Testis (tissue), 3 donors: ENCODE data around the gene SYCE1. TPM values are rescaled to one million over a fixed set of nuclear protein-coding genes. Genes with fewer than 3 reads are reported as not detected.
"Not testable (repeated sequence)": the region's sequence is repeated elsewhere in the genome, so short reads cannot be mapped to it uniquely, and the experiment has no call there.

Experiments used
- DNase-seq: peaks from one replicate; pipeline ENCODE4 v3.0.0-alpha.2; 2019
- H3K27ac ChIP-seq, 2 donors: fragments of 200-600 bp; sonication (generic); one replicate each; pipeline ENCODE4 v1.5.1; 2019
- H3K27me3 ChIP-seq: fragments of 200-600 bp; sonication (generic); one replicate; pipeline ENCODE4 v1.5.1; 2019
- H3K36me3 ChIP-seq: fragments of 200-600 bp; sonication (generic); one replicate; pipeline ENCODE4 v1.5.1; 2017; ENCODE audit warnings: low read depth; ENCODE audit errors: missing control alignments
- H3K4me1 ChIP-seq: fragments of 200-600 bp; sonication (generic); one replicate; pipeline ENCODE4 v1.5.1; 2019
- H3K4me3 ChIP-seq, 2 donors: fragments of 200-600 bp; sonication (generic); one replicate each; pipeline ENCODE4 v1.5.1; 2017 to 2019
- H3K9me3 ChIP-seq: fragments of 200-600 bp; sonication (generic); one replicate; pipeline ENCODE4 v1.5.1; 2017
- POLR2A ChIP-seq: fragments of 450-650 bp; IDR thresholded peaks from one replicate; pipeline ENCODE4 v1.6.1; 2017; ENCODE audit warnings: antibody characterized with exemption, mild to moderate bottlenecking, moderate library complexity
- WGBS, 2 donors: methylation state at CpG; one replicate each; pipeline ENCODE4 v1.1.5; 2018; 5-methylcytosine and 5-hydroxymethylcytosine counted together
- intact Hi-C: fragments of 100-400 bp; cut with DNase I; formaldehyde crosslinking; loops from one replicate; pipeline ENCODE4 v1.15.1; 2023; ENCODE audit warnings: low total_unique reads
- polyA plus RNA-seq: library from polyadenylated mRNA; stranded (reverse); fragments of 350-450 nt; fragmentation: Illumina TruSeq; extraction: RNeasy Lipid Tissue Mini Kit (QIAGEN cat#74804); gene quantifications from one replicate; pipeline ENCODE4 v1.2.3, GENCODE V29; 2014; ENCODE audit warnings: low read depth, low replicate concordance; ENCODE audit not compliant: insufficient read depth
- total RNA-seq, 2 donors: library from RNA; depleted of rRNA; stranded (reverse); fragments of >200 nt; gene quantifications; one replicate each; pipeline ENCODE4 v1.2.3, GENCODE V29; 2016
- TF ChIP-seq, protein P1 (sequence below), 3 experiments: fragments of 450-650 bp in 2 of 3; fragments of 200-600 bp in 1 of 3; sonication (generic) in 1 of 3; IDR thresholded peaks; one replicate each; pipeline ENCODE4 v1.5.1; 2016 to 2019; ENCODE audit warnings: antibody characterized with exemption in 3 of 3, mild to moderate bottlenecking in 2 of 3, moderate library complexity in 1 of 3

SYCE1 gene
- total and polyA plus RNA-seq, 3 donors from 2014 or later = 43.4 to 139 (median 78.2) TPM

- Histone ChIP-seq H3K4me1 (no peaks in the 10 kb centered on the region), H3K36me3 (no peaks in the 10 kb centered on the region), H3K27me3 (no peaks in the 10 kb centered on the region), H3K27ac (no peak overlapping the region), H3K9me3 (no peaks in the 10 kb centered on the region), H3K4me3 (no peak overlapping the region)
- no peak for DNase-seq
- 82 to 92% methylated on average over 3 to 13 of the region's 13 CpGs for WGBS, 2 donors
- TF ChIP-seq POLR2A = no peak
- TF ChIP-seq, protein P1, sequence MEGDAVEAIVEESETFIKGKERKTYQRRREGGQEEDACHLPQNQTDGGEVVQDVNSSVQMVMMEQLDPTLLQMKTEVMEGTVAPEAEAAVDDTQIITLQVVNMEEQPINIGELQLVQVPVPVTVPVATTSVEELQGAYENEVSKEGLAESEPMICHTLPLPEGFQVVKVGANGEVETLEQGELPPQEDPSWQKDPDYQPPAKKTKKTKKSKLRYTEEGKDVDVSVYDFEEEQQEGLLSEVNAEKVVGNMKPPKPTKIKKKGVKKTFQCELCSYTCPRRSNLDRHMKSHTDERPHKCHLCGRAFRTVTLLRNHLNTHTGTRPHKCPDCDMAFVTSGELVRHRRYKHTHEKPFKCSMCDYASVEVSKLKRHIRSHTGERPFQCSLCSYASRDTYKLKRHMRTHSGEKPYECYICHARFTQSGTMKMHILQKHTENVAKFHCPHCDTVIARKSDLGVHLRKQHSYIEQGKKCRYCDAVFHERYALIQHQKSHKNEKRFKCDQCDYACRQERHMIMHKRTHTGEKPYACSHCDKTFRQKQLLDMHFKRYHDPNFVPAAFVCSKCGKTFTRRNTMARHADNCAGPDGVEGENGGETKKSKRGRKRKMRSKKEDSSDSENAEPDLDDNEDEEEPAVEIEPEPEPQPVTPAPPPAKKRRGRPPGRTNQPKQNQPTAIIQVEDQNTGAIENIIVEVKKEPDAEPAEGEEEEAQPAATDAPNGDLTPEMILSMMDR (IDR thresholded peaks at IDR 0.05) = no peak
- intact Hi-C loops = no loop called here
Observed at GRCh38 chr10:133590226-133590969, 25.0 kb upstream of the SYCE1 start.

GRCh38 chr10:133577037-133577436, 11.7 kb upstream of the SYCE1 start:
- not testable (repeated sequence) for H3K4me3 ChIP-seq, H3K36me3 ChIP-seq, H3K27ac ChIP-seq, H3K9me3 ChIP-seq, H3K4me1 ChIP-seq, H3K27me3 ChIP-seq, DNase-seq
- intact Hi-C loops = loop anchor here (10.0 kb wide), 1 partner anchor 152 kb away; the partner anchor contains the start of gene SPRN
- WGBS, 2 donors = no CpG with 5 or more reads among the region's 31 CpGs

DNA sequence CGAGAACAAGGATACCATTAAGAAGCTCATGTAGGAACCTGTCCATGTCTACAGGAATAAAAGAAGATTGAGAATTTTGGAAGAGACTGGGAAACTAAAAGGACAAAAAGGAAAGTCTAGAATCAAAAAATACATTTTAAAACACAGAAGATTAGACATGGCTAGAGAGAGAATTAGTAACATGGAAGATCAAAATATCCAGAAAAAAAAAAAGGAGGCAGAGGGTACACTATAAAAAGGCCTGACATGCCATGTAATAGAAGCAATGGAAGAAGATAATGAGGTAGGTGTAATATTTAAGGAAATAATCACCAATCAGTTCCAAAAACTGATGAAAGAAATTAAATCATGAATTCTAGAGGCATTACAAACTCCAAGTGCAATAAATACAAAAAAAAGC, 8.1 kb upstream of the SYCE1 start:
- H3K9me3 ChIP-seq, H3K27me3 ChIP-seq, H3K4me3 ChIP-seq, H3K36me3 ChIP-seq, DNase-seq, H3K27ac ChIP-seq, H3K4me1 ChIP-seq: not testable (repeated sequence)
- WGBS, 2 donors = 89 to 91% methylated on average over 1 of the region's 1 CpG
- intact Hi-C loops = loop anchor here (10.0 kb wide), 1 partner anchor 149 kb away; the partner anchor contains the start of gene SPRN

DNA sequence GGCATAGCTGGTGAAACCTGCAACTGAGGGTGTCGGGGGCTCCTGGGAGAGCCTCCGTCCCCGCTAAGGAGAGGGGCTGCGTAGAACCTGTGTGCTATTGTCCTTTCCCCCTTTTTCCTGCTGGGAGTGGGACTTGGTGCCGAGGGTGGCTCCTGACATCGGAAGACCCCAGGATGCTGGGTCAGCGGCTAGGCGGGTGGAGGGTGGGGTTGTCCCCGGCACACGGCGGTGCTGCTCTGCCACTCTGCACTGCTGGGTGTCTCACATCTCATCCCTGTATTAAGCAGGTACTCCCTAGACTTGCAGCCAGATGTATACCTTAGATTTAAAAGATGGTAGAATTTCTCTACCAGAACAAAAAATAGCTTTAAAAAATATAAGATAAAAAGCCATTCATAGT, 6.7 kb upstream of the SYCE1 start:
- H3K36me3 ChIP-seq, H3K4me1 ChIP-seq, H3K27ac ChIP-seq, H3K4me3 ChIP-seq, DNase-seq, H3K27me3 ChIP-seq, H3K9me3 ChIP-seq: not testable (repeated sequence)
- intact Hi-C loops = loop anchor here (10.0 kb wide), 1 partner anchor 147 kb away; the partner anchor contains the start of gene SPRN
- WGBS, 2 donors = 90 to 94% methylated on average over 8 to 11 of the region's 11 CpGs

- not testable (repeated sequence) for H3K9me3 ChIP-seq, DNase-seq, H3K4me1 ChIP-seq, H3K36me3 ChIP-seq, H3K27ac ChIP-seq, H3K4me3 ChIP-seq, H3K27me3 ChIP-seq
- intact Hi-C loops = loop anchor here (10.0 kb wide), 1 partner anchor 145 kb away; the partner anchor contains the start of gene SPRN
- WGBS, 2 donors = no CpG with 5 or more reads among the region's 21 CpGs
Observed at GRCh38 chr10:133569801-133570200, 4.4 kb upstream of the SYCE1 start.

GRCh38 chr10:133568831-133569527, 3.6 kb upstream of the SYCE1 start:
- H3K4me1 ChIP-seq, DNase-seq, H3K36me3 ChIP-seq, intact Hi-C loops, H3K9me3 ChIP-seq, H3K27ac ChIP-seq, H3K4me3 ChIP-seq, H3K27me3 ChIP-seq: not testable (repeated sequence)
- no CpG with 5 or more reads among the region's 80 CpGs for WGBS, 2 donors

GRCh38 chr10:133568287-133568614, 2.9 kb upstream of the SYCE1 start:
- Histone ChIP-seq H3K27me3 (no peaks in the 10 kb centered on the region), H3K27ac (no peak overlapping the region), H3K4me3 (no peak overlapping the region), H3K36me3 (no peaks in the 10 kb centered on the region), H3K4me1 (no peaks in the 10 kb centered on the region), H3K9me3 (no peaks in the 10 kb centered on the region)
- 86% methylated on average over 19 of the region's 22 CpGs; no CpG with 5 or more reads in 1 of the 2 donors for WGBS, 2 donors
- intact Hi-C loops = no loop called here
- TF ChIP-seq, protein P1 (IDR thresholded peaks at IDR 0.05) = no peak
- no peak for TF ChIP-seq POLR2A
- DNase-seq = no peak
